K562 (cell line): ENCODE results near the gene KCTD11. TPM values are rescaled to one million over a fixed set of nuclear protein-coding genes. Genes with fewer than 3 reads are reported as not detected.

Experiments used
- ELF1 ChIP-seq: fragments of 200-800 bp; sonication (Bioruptor generic); IDR thresholded peaks from 2 replicates; pipeline ENCODE4 v1.6.1; 2016; ENCODE audit warnings: missing genetic modification characterization, missing compliant biosample characterization
- KDM5B ChIP-seq: fragments of 200-600 bp; sonication (generic); IDR thresholded peaks from 2 replicates; pipeline ENCODE4 v1.6.1; 2012; ENCODE audit warnings: low read depth, mild to moderate bottlenecking, moderate library complexity, low read length, control low read depth, inconsistent platforms; ENCODE audit not compliant: insufficient replicate concordance
- KLF6 ChIP-seq: fragments of 250-450 bp; sonication (Bioruptor Pico); IDR thresholded peaks from 2 replicates; pipeline ENCODE4 v1.4.0; 2020; ENCODE audit warnings: mild to moderate bottlenecking, moderate library complexity, borderline replicate concordance
- NFIC ChIP-seq: fragments of 450-650 bp; IDR thresholded peaks from 2 replicates; pipeline ENCODE4 v1.6.1; 2017; ENCODE audit warnings: mild to moderate bottlenecking, inconsistent platforms
- PHF20 ChIP-seq: fragments of 450-650 bp; IDR thresholded peaks from 2 replicates; pipeline ENCODE4 v1.6.1; 2018; ENCODE audit not compliant: partially characterized antibody
- POLR2A ChIP-seq: fragments of 450-650 bp; conservative IDR thresholded peaks from 2 replicates; pipeline ENCODE4 v1.6.1; 2016
- POLR2G ChIP-seq: fragments of 200-400 bp; formaldehyde crosslinking; IDR thresholded peaks from 2 replicates; pipeline ENCODE4 v1.6.1; 2017; ENCODE audit warnings: low read depth, mild to moderate bottlenecking, antibody characterized with exemption, low read length, moderate library complexity
- PRMT5 ChIP-seq: sonication (generic); formaldehyde crosslinking; IDR thresholded peaks from 2 replicates; pipeline ENCODE4 v1.5.0; 2020; ENCODE audit warnings: missing genetic modification reagents
- RB1 ChIP-seq: fragments of 450-650 bp; IDR thresholded peaks from 2 replicates; pipeline ENCODE4 v1.6.1; 2017; ENCODE audit warnings: low read depth, mild to moderate bottlenecking
- RBFOX2 ChIP-seq: fragments of 200-400 bp; formaldehyde crosslinking; IDR thresholded peaks from 2 replicates; pipeline ENCODE4 v1.6.1; 2017; ENCODE audit warnings: low read depth, mild to moderate bottlenecking, low read length, moderate library complexity
- SPI1 ChIP-seq: IDR thresholded peaks from 2 replicates; pipeline ENCODE4 v1.6.1; 2011; ENCODE audit warnings: low read depth, low read length, control low read depth, borderline replicate concordance
- ZNF224 ChIP-seq: sonication (generic); formaldehyde crosslinking; IDR thresholded peaks from 2 replicates; pipeline ENCODE4 v1.8.0; 2022; ENCODE audit warnings: mild to moderate bottlenecking, missing genetic modification reagents
- polyA plus RNA-seq, 8 experiments: library from polyadenylated mRNA; depleted of rRNA in 4 of 8; stranded (reverse) in 5 of 8; unstranded in 3 of 8; fragments of >200 nt; fragmentation: Nextera tagmentation in 2 of 8; fragmentation: Illumina TruSeq in 1 of 8; extraction: Ambion mirVana in 2 of 8; extraction: Trizol in 1 of 8; gene quantifications; 2 replicates each; pipeline versions ENCODE4 v1.2.1 to v1.2.3, GENCODE V29; 2011 to 2014; ENCODE audit warnings: inconsistent platforms in 1 of 8, missing spikeins in 1 of 8
- total RNA-seq, 7 experiments: library from RNA; depleted of rRNA in 6 of 7; stranded (reverse); fragments of >200 nt in 6 of 7; fragmentation: Illumina TruSeq in 2 of 7; extraction: Trizol in 2 of 7; gene quantifications; 2 replicates each; pipeline versions ENCODE4 v1.2.1 to v1.2.3, GENCODE V29; 2011 to 2021; ENCODE audit warnings: low replicate concordance in 1 of 7
- TF ChIP-seq, protein P1 (sequence below): sonication (generic); formaldehyde crosslinking; IDR thresholded peaks from 2 replicates; pipeline ENCODE4 v1.8.0; 2022; ENCODE audit warnings: missing genetic modification reagents, mild to moderate bottlenecking, moderate library complexity, borderline replicate concordance
- TF ChIP-seq, protein P2 (sequence below): fragments of 450-650 bp; IDR thresholded peaks from 2 replicates; pipeline ENCODE4 v1.6.1; 2016; ENCODE audit warnings: low read depth, mild to moderate bottlenecking, moderate library complexity
- TF ChIP-seq, protein P3 (sequence below), 2 experiments: fragments of 200-800 bp in 1 of 2; sonication (Bioruptor generic) in 1 of 2; sonication (generic) in 1 of 2; formaldehyde crosslinking in 1 of 2; IDR thresholded peaks in 1 of 2; conservative IDR thresholded peaks in 1 of 2; 2 replicates each; pipeline versions ENCODE4 v1.5.0 to v1.6.1; 2016 to 2020; ENCODE audit warnings: missing compliant biosample characterization in 1 of 2, missing genetic modification characterization in 1 of 2, missing genetic modification reagents in 1 of 2
- TF ChIP-seq, protein P4 (sequence below): sonication (generic); formaldehyde crosslinking; IDR thresholded peaks from 2 replicates; pipeline ENCODE4 v1.8.0; 2022; ENCODE audit warnings: mild to moderate bottlenecking, missing genetic modification reagents
- TF ChIP-seq, protein P5 (sequence below): fragments of 250-450 bp; sonication (Bioruptor Pico); IDR thresholded peaks from 2 replicates; pipeline ENCODE4 v1.8.0; 2022; ENCODE audit warnings: inconsistent platforms

KCTD11 gene
- total and polyA plus RNA-seq, 9 of the 15 experiments (the other 6 are each of a cell fraction or from before 2014, with no cell fraction given) = 0.01 to 3.2 (median 2.5) TPM; not detected in 1

DNA sequence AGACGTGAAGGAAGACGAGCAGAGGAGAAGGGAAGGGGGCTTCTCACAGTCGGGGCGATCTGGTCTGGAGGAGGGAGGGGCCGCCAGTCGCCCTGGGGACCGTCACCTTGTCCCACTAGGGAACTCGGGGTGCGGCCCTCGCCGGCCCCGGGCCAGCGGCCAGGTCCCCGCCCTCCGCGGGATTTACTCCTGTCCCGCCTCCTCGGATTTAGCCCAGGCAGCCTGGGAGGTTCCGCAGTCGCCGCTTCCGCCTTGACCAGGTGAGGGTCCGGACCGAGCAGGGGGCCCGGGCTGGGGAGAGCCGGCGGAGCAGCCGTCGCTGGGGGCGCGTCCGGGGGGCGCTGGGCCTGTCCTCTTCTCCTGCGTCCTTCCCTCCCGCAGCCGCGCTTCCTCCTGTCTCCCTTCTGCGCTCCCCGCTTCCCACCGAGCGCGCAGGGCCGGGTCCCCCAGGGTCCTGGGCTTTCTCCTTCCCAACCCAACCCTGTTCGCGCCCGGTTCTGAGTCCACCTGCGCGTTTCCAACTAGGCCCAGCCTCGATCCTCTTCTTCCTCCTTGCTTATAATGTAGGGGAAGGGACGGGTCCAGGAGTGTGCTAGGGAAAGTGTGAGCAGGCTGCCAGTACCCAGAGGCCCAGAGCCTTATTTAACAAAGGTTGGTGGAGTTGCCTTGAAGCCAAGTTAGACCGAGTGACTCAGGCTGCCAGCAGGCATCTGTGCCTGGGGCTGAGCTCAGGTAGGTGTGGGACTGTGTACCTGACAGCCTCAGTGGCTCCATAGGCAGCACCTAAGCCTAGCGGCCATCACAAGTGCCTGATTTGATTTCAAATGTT, 29.1 kb downstream of the KCTD11 start, which contains the start of gene TNK1 (continued):
- TF ChIP-seq ELF1 (tag) = peak; percentile 42; the same call in 1 of the 2 replicates
- TF ChIP-seq NFIC = peak; percentile 62; the same call in 1 of the 2 replicates
- TF ChIP-seq, protein P1, sequence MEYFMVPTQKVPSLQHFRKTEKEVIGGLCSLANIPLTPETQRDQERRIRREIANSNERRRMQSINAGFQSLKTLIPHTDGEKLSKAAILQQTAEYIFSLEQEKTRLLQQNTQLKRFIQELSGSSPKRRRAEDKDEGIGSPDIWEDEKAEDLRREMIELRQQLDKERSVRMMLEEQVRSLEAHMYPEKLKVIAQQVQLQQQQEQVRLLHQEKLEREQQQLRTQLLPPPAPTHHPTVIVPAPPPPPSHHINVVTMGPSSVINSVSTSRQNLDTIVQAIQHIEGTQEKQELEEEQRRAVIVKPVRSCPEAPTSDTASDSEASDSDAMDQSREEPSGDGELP (CRISPR knock-in tag) = 0 out of 2 replicates have a peak, but pooled peaks have one; percentile 26
- TF ChIP-seq RBFOX2 = peak; percentile 74
- TF ChIP-seq, protein P2, sequence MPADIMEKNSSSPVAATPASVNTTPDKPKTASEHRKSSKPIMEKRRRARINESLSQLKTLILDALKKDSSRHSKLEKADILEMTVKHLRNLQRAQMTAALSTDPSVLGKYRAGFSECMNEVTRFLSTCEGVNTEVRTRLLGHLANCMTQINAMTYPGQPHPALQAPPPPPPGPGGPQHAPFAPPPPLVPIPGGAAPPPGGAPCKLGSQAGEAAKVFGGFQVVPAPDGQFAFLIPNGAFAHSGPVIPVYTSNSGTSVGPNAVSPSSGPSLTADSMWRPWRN = no peak
- no peak for TF ChIP-seq PRMT5 (CRISPR knock-in tag)
- TF ChIP-seq, protein P3, sequence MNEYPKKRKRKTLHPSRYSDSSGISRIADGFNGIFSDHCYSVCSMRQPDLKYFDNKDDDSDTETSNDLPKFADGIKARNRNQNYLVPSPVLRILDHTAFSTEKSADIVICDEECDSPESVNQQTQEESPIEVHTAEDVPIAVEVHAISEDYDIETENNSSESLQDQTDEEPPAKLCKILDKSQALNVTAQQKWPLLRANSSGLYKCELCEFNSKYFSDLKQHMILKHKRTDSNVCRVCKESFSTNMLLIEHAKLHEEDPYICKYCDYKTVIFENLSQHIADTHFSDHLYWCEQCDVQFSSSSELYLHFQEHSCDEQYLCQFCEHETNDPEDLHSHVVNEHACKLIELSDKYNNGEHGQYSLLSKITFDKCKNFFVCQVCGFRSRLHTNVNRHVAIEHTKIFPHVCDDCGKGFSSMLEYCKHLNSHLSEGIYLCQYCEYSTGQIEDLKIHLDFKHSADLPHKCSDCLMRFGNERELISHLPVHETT (CRISPR knock-in tag; conservative IDR thresholded peaks at IDR 0.05 in 1 of 2, IDR thresholded peaks at IDR 0.05 in 1 of 2) = no peak
- TF ChIP-seq KDM5B = peak; percentile 84
- TF ChIP-seq KLF6 (CRISPR knock-in tag) = no peak
- no peak for TF ChIP-seq ZNF224
- TF ChIP-seq, protein P4, sequence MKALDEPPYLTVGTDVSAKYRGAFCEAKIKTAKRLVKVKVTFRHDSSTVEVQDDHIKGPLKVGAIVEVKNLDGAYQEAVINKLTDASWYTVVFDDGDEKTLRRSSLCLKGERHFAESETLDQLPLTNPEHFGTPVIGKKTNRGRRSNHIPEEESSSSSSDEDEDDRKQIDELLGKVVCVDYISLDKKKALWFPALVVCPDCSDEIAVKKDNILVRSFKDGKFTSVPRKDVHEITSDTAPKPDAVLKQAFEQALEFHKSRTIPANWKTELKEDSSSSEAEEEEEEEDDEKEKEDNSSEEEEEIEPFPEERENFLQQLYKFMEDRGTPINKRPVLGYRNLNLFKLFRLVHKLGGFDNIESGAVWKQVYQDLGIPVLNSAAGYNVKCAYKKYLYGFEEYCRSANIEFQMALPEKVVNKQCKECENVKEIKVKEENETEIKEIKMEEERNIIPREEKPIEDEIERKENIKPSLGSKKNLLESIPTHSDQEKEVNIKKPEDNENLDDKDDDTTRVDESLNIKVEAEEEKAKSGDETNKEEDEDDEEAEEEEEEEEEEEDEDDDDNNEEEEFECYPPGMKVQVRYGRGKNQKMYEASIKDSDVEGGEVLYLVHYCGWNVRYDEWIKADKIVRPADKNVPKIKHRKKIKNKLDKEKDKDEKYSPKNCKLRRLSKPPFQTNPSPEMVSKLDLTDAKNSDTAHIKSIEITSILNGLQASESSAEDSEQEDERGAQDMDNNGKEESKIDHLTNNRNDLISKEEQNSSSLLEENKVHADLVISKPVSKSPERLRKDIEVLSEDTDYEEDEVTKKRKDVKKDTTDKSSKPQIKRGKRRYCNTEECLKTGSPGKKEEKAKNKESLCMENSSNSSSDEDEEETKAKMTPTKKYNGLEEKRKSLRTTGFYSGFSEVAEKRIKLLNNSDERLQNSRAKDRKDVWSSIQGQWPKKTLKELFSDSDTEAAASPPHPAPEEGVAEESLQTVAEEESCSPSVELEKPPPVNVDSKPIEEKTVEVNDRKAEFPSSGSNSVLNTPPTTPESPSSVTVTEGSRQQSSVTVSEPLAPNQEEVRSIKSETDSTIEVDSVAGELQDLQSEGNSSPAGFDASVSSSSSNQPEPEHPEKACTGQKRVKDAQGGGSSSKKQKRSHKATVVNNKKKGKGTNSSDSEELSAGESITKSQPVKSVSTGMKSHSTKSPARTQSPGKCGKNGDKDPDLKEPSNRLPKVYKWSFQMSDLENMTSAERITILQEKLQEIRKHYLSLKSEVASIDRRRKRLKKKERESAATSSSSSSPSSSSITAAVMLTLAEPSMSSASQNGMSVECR (CRISPR knock-in tag) = peak; percentile 26; the same call in 1 of the 2 replicates
- TF ChIP-seq POLR2A = peak; percentile 49; the same call in 1 of the 2 replicates
- peak; percentile 46 for TF ChIP-seq PHF20
- TF ChIP-seq, protein P5, sequence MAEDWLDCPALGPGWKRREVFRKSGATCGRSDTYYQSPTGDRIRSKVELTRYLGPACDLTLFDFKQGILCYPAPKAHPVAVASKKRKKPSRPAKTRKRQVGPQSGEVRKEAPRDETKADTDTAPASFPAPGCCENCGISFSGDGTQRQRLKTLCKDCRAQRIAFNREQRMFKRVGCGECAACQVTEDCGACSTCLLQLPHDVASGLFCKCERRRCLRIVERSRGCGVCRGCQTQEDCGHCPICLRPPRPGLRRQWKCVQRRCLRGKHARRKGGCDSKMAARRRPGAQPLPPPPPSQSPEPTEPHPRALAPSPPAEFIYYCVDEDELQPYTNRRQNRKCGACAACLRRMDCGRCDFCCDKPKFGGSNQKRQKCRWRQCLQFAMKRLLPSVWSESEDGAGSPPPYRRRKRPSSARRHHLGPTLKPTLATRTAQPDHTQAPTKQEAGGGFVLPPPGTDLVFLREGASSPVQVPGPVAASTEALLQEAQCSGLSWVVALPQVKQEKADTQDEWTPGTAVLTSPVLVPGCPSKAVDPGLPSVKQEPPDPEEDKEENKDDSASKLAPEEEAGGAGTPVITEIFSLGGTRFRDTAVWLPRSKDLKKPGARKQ (CRISPR knock-in tag) = no peak
- TF ChIP-seq POLR2G = peak; percentile 84
- peak; percentile 42; the same call in 1 of the 2 replicates for TF ChIP-seq RB1
- TF ChIP-seq SPI1 = 0 out of 2 replicates have a peak, but pooled peaks have one; percentile 0
